WTC11 (cell line): ENCODE measurements around the gene NR2F1. TPM values are rescaled to one million over a fixed set of nuclear protein-coding genes. Genes with fewer than 3 reads are reported as not detected.

Experiments used
- ATAC-seq: fragments of 200-7000 bp; cut with Tn5 transposase; 2 replicates; pipeline ENCODE4 v1.10.0; 2021; ENCODE audit warnings: mild to moderate bottlenecking, moderate library complexity
- CTCF ChIA-PET: fragments of 300-600 bp; sonication (Branson Sonifier 250); formaldehyde crosslinking; loops from one replicate; lab custom pipeline; 2021; ENCODE audit warnings: antibody characterized with exemption; lab: Charles Lee
- POLR2A ChIA-PET: fragments of 350-600 bp; sonication (Branson Sonifier 250); formaldehyde crosslinking; loops from one replicate; lab custom pipeline; 2021; ENCODE audit warnings: antibody characterized with exemption; lab: Charles Lee
- DNase-seq: peaks from one replicate; pipeline ENCODE4 v3.0.0; 2021; ENCODE audit warnings: low spot score
- H3K27ac Mint-ChIP-seq: 2 replicates; pipeline ENCODE4 v1.8.0; 2021; ENCODE audit warnings: mixed read lengths
- H3K27me3 Mint-ChIP-seq: 2 replicates; pipeline ENCODE4 v1.8.0; 2021; ENCODE audit warnings: low read depth, mild to moderate bottlenecking, moderate library complexity, mixed read lengths
- H3K36me3 Mint-ChIP-seq: 2 replicates; pipeline ENCODE4 v1.8.0; 2021; ENCODE audit warnings: mixed read lengths
- H3K4me1 Mint-ChIP-seq: 2 replicates; pipeline ENCODE4 v1.8.0; 2022; ENCODE audit warnings: mixed read lengths
- H3K4me3 Mint-ChIP-seq: 2 replicates; pipeline ENCODE4 v1.8.0; 2021; ENCODE audit warnings: mild to moderate bottlenecking, moderate library complexity, mixed read lengths
- H3K9me3 Mint-ChIP-seq: 2 replicates; pipeline ENCODE4 v1.8.0; 2021; ENCODE audit warnings: mixed read lengths
- ATF1 ChIP-seq: sonication (generic); formaldehyde crosslinking; IDR thresholded peaks from 2 replicates; pipeline ENCODE4 v1.8.1; 2023; ENCODE audit warnings: mild to moderate bottlenecking, moderate library complexity, missing genetic modification reagents
- ATF2 ChIP-seq: sonication (generic); formaldehyde crosslinking; IDR thresholded peaks from 2 replicates; pipeline ENCODE4 v1.8.1; 2022; ENCODE audit warnings: low read depth, missing genetic modification reagents, borderline replicate concordance
- ATF6 ChIP-seq: sonication (generic); formaldehyde crosslinking; IDR thresholded peaks from 2 replicates; pipeline ENCODE4 v1.8.1; 2023; ENCODE audit warnings: mild to moderate bottlenecking, missing genetic modification reagents
- ETV6 ChIP-seq: sonication (generic); formaldehyde crosslinking; IDR thresholded peaks from 2 replicates; pipeline ENCODE4 v1.8.1; 2022; ENCODE audit warnings: mild to moderate bottlenecking, missing genetic modification reagents
- GABPB1 ChIP-seq: sonication (generic); formaldehyde crosslinking; IDR thresholded peaks from 2 replicates; pipeline ENCODE4 v1.8.1; 2023; ENCODE audit warnings: mild to moderate bottlenecking, missing genetic modification reagents
- GTF2I ChIP-seq: fragments of 250-450 bp; sonication (Bioruptor Pico); conservative IDR thresholded peaks from 2 replicates; pipeline ENCODE4 v1.4.0; 2021; ENCODE audit warnings: mild to moderate bottlenecking
- OVOL2 ChIP-seq: fragments of 250-450 bp; sonication (Bioruptor Pico); IDR thresholded peaks from 2 replicates; pipeline ENCODE4 v1.9.0; 2021; ENCODE audit warnings: mild to moderate bottlenecking, borderline replicate concordance
- PRDM15 ChIP-seq: sonication (generic); formaldehyde crosslinking; IDR thresholded peaks from 2 replicates; pipeline ENCODE4 v1.8.0; 2022; ENCODE audit warnings: missing genetic modification reagents
- PREB ChIP-seq: sonication (generic); formaldehyde crosslinking; IDR thresholded peaks from 2 replicates; pipeline ENCODE4 v1.8.1; 2022; ENCODE audit warnings: mild to moderate bottlenecking, missing genetic modification reagents, moderate library complexity, borderline replicate concordance
- SMAD4 ChIP-seq: sonication (generic); formaldehyde crosslinking; IDR thresholded peaks from 2 replicates; pipeline ENCODE4 v1.8.0; 2022; ENCODE audit warnings: mild to moderate bottlenecking, missing genetic modification reagents
- TEAD1 ChIP-seq: sonication (generic); formaldehyde crosslinking; IDR thresholded peaks from 2 replicates; pipeline ENCODE4 v1.8.0; 2022; ENCODE audit warnings: mild to moderate bottlenecking, missing genetic modification reagents
- TEAD4 ChIP-seq: sonication (generic); formaldehyde crosslinking; IDR thresholded peaks from 2 replicates; pipeline ENCODE4 v1.8.0; 2022; ENCODE audit warnings: mild to moderate bottlenecking, missing genetic modification reagents
- USF1 ChIP-seq: sonication (generic); formaldehyde crosslinking; IDR thresholded peaks from 2 replicates; pipeline ENCODE4 v1.8.0; 2022; ENCODE audit warnings: mild to moderate bottlenecking, missing genetic modification reagents
- USF2 ChIP-seq: sonication (generic); formaldehyde crosslinking; IDR thresholded peaks from 2 replicates; pipeline ENCODE4 v1.8.1; 2023; ENCODE audit warnings: mild to moderate bottlenecking, missing genetic modification reagents, moderate library complexity
- ZNF138 ChIP-seq: sonication (generic); formaldehyde crosslinking; conservative IDR thresholded peaks from 2 replicates; pipeline ENCODE4 v1.8.1; 2022; ENCODE audit warnings: mild to moderate bottlenecking, moderate library complexity, missing genetic modification reagents
- ZNF396 ChIP-seq: fragments of 250-450 bp; sonication (Bioruptor Pico); IDR thresholded peaks from 2 replicates; pipeline ENCODE4 v1.8.0; 2021; ENCODE audit warnings: mild to moderate bottlenecking, moderate library complexity, borderline replicate concordance
- ZNF425 ChIP-seq: fragments of 250-450 bp; sonication (Bioruptor Pico); conservative IDR thresholded peaks from 2 replicates; pipeline ENCODE4 v1.9.0; 2021; ENCODE audit warnings: mild to moderate bottlenecking
- ZNF512 ChIP-seq: sonication (generic); formaldehyde crosslinking; IDR thresholded peaks from 2 replicates; pipeline ENCODE4 v1.8.1; 2022; ENCODE audit warnings: missing genetic modification reagents, borderline replicate concordance
- total RNA-seq: library from RNA; stranded (reverse); gene quantifications from 3 replicates; pipeline ENCODE4 v1.2.3, GENCODE V29; 2021

Gene NR2F1
- total RNA-seq, 1 experiment from 2014 or later, result 0.31 TPM

- DNase-seq (no peak), ATAC-seq (no peak)
- H3K4me3 Mint-ChIP-seq, result peak overlapping the region; percentile 47
- peaks cover 2% of the 10 kb centered on the region; the same call in 1 of the 2 replicates for H3K36me3 Mint-ChIP-seq
- TF ChIP-seq TEAD4 (CRISPR knock-in tag), result no peak
- TF ChIP-seq ZNF425, result no peak
- no peak for TF ChIP-seq TEAD1 (CRISPR knock-in tag)
- TF ChIP-seq USF2, result no peak
- TF ChIP-seq ATF1 (CRISPR knock-in tag), result no peak
- no peak for TF ChIP-seq GTF2I
- no peak for TF ChIP-seq ATF6 (CRISPR knock-in tag)
- no peak for TF ChIP-seq ZNF396 (CRISPR knock-in tag)
- no peak for TF ChIP-seq ZNF138 (CRISPR knock-in tag)
- no peak for TF ChIP-seq PRDM15 (CRISPR knock-in tag)
- TF ChIP-seq PREB (CRISPR knock-in tag), result no peak
- H3K27me3 Mint-ChIP-seq, result no peaks in the 10 kb centered on the region
- POLR2A ChIA-PET, result no interaction called here
- no peak overlapping the region for H3K27ac Mint-ChIP-seq
- peaks cover 38% of the 10 kb centered on the region for H3K4me1 Mint-ChIP-seq
- H3K9me3 Mint-ChIP-seq, result no peaks in the 10 kb centered on the region
- CTCF ChIA-PET, result interaction anchor here (0.6 to 3.4 kb wide), 4 partner anchors 9 to 198 kb away, joined by 3 to 18 read pairs (median 4); no protein-coding TSS in a partner anchor
Measured at GRCh38 chr5:93603078-93603792, 20.2 kb downstream of the NR2F1 start.

- POLR2A ChIA-PET, result no interaction called here
- Mint-ChIP-seq H3K4me3 (peak overlapping the region; percentile 47), H3K36me3 (peaks cover 2% of the 10 kb centered on the region; the same call in 1 of the 2 replicates), H3K9me3 (no peaks in the 10 kb centered on the region), H3K27me3 (no peaks in the 10 kb centered on the region), H3K4me1 (peaks cover 43% of the 10 kb centered on the region), H3K27ac (no peak overlapping the region)
- DNase-seq, result peak; percentile 50
- CTCF ChIA-PET, result interaction anchor here (3.4 kb wide), 1 partner anchor 197 kb away, joined by 18 read pairs; no protein-coding TSS in a partner anchor
- peak; percentile 17 for ATAC-seq
- TF ChIP-seq ZNF512 (CRISPR knock-in tag) (no peak; the same call in 1 of the 2 replicates), TEAD1 (CRISPR knock-in tag) (no peak), ETV6 (CRISPR knock-in tag) (no peak), SMAD4 (CRISPR knock-in tag) (no peak), OVOL2 (CRISPR knock-in tag) (no peak), USF1 (peak; percentile 35; the same call in 1 of the 2 replicates), GABPB1 (CRISPR knock-in tag) (no peak), ATF2 (CRISPR knock-in tag) (no peak)
Measured at GRCh38 chr5:93603793-93604643, 21.0 kb downstream of the NR2F1 start.
